Body of pancreas (tissue), 4 donors: ENCODE results near the gene SLC38A3.

Source experiments
- CTCF ChIP-seq, 7 experiments: fragments of 450-650 bp in 4 of 7; fragments of 200-600 bp in 3 of 7; sonication (generic) in 3 of 7; IDR thresholded peaks; one replicate each; pipeline ENCODE4 v1.5.1; 2016 to 2019; ENCODE audit warnings: antibody characterized with exemption in 7 of 7
- POLR2A ChIP-seq, 3 donors: fragments of 450-650 bp; IDR thresholded peaks; one replicate each; pipeline ENCODE4 v1.6.1; 2016; ENCODE audit warnings: antibody characterized with exemption in 3 of 3, mild to moderate bottlenecking in 2 of 3

- TF ChIP-seq CTCF (IDR thresholded peaks at IDR 0.05) (no peak), POLR2A (IDR thresholded peaks at IDR 0.05) (no peak)
These were observed 64.9 kb downstream of the SLC38A3 start for GRCh38 chr3:50269977-50270413.
